ENCODE measurements around the gene LINC00305.

Gene LINC00305

GRCh38 chr18:64148988-64149387 lies at the start of gene LINC00305:
LINC00305 (minus strand) TSS chr18:64149088.
- Histone ChIP-seq H3K9ac (ENCODE audit: low read length) (no peak within 1 kb of the TSS), H3K27me3 (ENCODE audit: control insufficient read depth, insufficient read depth, low read length) (no peaks in the 10 kb centered on the region), H3K36me3 (ENCODE audit: control insufficient read depth, low read depth, low read length) (no peaks in the 10 kb centered on the region), H3K9me3 (ENCODE audit: control insufficient read depth, low read depth, low read length) (no peaks in the 10 kb centered on the region), H3K27ac (ENCODE audit: low read length) (no peak within 1 kb of the TSS), H3K4me3 (ENCODE audit: low read length) (no peak within 1 kb of the TSS), H3K4me1 (ENCODE audit: control insufficient read depth, low read depth, low read length) (no peaks in the 10 kb centered on the region)

DNA sequence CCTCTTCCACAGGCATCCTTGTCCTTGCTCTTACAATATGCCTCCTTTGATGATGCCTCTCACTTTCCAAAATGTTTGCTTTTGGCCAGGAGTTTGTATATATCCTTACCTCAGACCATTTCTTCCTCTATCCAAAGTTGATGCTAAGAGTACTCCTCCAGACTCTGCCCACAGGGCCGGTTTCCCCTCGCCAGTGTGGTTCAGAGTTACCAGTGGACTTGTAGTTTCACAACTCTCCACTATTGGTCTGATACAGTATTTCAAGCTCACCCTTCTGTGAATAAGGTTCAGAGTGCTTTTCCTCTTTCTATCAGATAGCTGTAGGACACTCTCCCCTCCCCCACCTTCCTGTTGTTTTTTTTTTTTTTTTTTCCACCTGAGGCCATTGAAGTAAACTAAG lies 42.2 kb upstream of the LINC00305 start:
- Histone ChIP-seq H3K36me3 (ENCODE audit: control insufficient read depth, low read depth, low read length) (no peaks in the 10 kb centered on the region), H3K27ac (ENCODE audit: low read length) (no peak overlapping the region), H3K4me1 (ENCODE audit: control insufficient read depth, low read depth, low read length) (peaks cover 3% of the 10 kb centered on the region), H3K9me3 (ENCODE audit: control insufficient read depth, low read depth, low read length) (no peaks in the 10 kb centered on the region), H3K27me3 (ENCODE audit: control insufficient read depth, insufficient read depth, low read length) (no peaks in the 10 kb centered on the region), H3K9ac (ENCODE audit: low read length) (no peak overlapping the region), H3K4me3 (ENCODE audit: low read length) (no peak overlapping the region)

DNA sequence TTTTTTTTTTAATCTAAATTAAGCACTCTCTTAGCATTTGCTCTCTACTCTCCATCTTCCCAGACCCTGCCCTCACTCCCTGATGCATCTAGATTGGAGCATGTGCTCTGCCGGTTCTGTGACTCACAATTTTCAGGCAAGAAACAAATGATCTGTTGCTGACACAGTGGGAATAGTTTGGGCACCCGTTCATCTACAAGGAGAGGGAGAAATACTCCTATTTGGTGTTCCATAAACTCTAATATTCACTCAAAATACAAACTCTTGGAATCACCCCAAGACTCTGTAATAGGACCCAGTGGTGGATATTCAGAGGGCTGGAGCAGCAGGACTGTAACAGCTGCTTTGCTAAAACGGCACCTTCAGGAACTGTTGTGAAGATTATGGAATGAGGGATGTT lies 37.1 kb upstream of the LINC00305 start:
- Histone ChIP-seq H3K36me3 (ENCODE audit: control insufficient read depth, low read depth, low read length) (no peaks in the 10 kb centered on the region), H3K27me3 (ENCODE audit: control insufficient read depth, insufficient read depth, low read length) (no peaks in the 10 kb centered on the region), H3K9me3 (ENCODE audit: control insufficient read depth, low read depth, low read length) (no peaks in the 10 kb centered on the region), H3K4me3 (ENCODE audit: low read length) (no peak overlapping the region), H3K4me1 (ENCODE audit: control insufficient read depth, low read depth, low read length) (peaks cover 3% of the 10 kb centered on the region), H3K9ac (ENCODE audit: low read length) (no peak overlapping the region), H3K27ac (ENCODE audit: low read length) (no peak overlapping the region)

- no peak overlapping the region for H3K27ac ChIP-seq (ENCODE audit: low read length)
- no peak overlapping the region for H3K4me3 ChIP-seq (ENCODE audit: low read length)
- no peaks in the 10 kb centered on the region for H3K27me3 ChIP-seq (ENCODE audit: control insufficient read depth, insufficient read depth, low read length)
- no peaks in the 10 kb centered on the region for H3K9me3 ChIP-seq (ENCODE audit: control insufficient read depth, low read depth, low read length)
- peaks cover 3% of the 10 kb centered on the region for H3K4me1 ChIP-seq (ENCODE audit: control insufficient read depth, low read depth, low read length)
- no peak overlapping the region for H3K9ac ChIP-seq (ENCODE audit: low read length)
- H3K36me3 ChIP-seq (ENCODE audit: control insufficient read depth, low read depth, low read length), result no peaks in the 10 kb centered on the region
Observed at GRCh38 chr18:64183665-64184064, 34.8 kb upstream of the LINC00305 start.

- Histone ChIP-seq H3K27ac (ENCODE audit: low read length) (no peak overlapping the region), H3K4me1 (ENCODE audit: control insufficient read depth, low read depth, low read length) (no peaks in the 10 kb centered on the region), H3K27me3 (ENCODE audit: control insufficient read depth, insufficient read depth, low read length) (no peaks in the 10 kb centered on the region), H3K9ac (ENCODE audit: low read length) (no peak overlapping the region), H3K36me3 (ENCODE audit: control insufficient read depth, low read depth, low read length) (no peaks in the 10 kb centered on the region), H3K9me3 (ENCODE audit: control insufficient read depth, low read depth, low read length) (no peaks in the 10 kb centered on the region), H3K4me3 (ENCODE audit: low read length) (no peak overlapping the region)
Observed at GRCh38 chr18:64180617-64181016, 31.7 kb upstream of the LINC00305 start.

GRCh38 chr18:64180171-64180570 lies 31.3 kb upstream of the LINC00305 start:
- H3K27ac ChIP-seq (ENCODE audit: low read length), result no peak overlapping the region
- H3K27me3 ChIP-seq (ENCODE audit: control insufficient read depth, insufficient read depth, low read length), result no peaks in the 10 kb centered on the region
- H3K9ac ChIP-seq (ENCODE audit: low read length), result no peak overlapping the region
- H3K36me3 ChIP-seq (ENCODE audit: control insufficient read depth, low read depth, low read length), result no peaks in the 10 kb centered on the region
- H3K9me3 ChIP-seq (ENCODE audit: control insufficient read depth, low read depth, low read length), result no peaks in the 10 kb centered on the region
- no peak overlapping the region for H3K4me3 ChIP-seq (ENCODE audit: low read length)
- H3K4me1 ChIP-seq (ENCODE audit: control insufficient read depth, low read depth, low read length), result no peaks in the 10 kb centered on the region

DNA sequence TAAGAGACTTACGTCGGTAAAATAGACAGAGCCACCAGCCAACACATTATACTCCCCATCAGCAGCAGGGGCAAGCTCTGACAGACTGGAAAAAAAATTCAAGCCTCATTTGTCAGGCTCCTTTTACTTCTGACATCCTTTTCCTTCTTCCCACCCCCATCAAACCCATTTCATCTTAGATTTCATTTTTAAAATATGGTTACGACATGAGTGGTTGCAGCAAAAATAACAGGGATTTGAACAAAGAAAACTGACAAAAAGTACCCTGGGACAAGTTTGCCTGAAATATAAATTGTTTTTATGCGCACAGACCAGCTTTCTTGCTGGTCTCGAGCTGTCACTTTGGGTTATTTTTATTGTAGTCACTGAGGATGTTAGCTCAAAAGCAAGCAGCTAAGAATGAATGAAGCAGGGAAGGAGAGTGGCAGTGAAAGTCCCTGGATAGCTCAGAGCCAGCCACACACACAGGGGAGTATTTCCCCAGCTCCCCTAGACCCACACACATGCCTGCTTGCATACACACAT lies 30.7 kb upstream of the LINC00305 start:
- no peak overlapping the region for H3K4me3 ChIP-seq (ENCODE audit: low read length)
- no peaks in the 10 kb centered on the region for H3K36me3 ChIP-seq (ENCODE audit: control insufficient read depth, low read depth, low read length)
- H3K9ac ChIP-seq (ENCODE audit: low read length), result no peak overlapping the region
- no peaks in the 10 kb centered on the region for H3K27me3 ChIP-seq (ENCODE audit: control insufficient read depth, insufficient read depth, low read length)
- no peaks in the 10 kb centered on the region for H3K4me1 ChIP-seq (ENCODE audit: control insufficient read depth, low read depth, low read length)
- H3K9me3 ChIP-seq (ENCODE audit: control insufficient read depth, low read depth, low read length), result no peaks in the 10 kb centered on the region
- H3K27ac ChIP-seq (ENCODE audit: low read length), result no peak overlapping the region

DNA sequence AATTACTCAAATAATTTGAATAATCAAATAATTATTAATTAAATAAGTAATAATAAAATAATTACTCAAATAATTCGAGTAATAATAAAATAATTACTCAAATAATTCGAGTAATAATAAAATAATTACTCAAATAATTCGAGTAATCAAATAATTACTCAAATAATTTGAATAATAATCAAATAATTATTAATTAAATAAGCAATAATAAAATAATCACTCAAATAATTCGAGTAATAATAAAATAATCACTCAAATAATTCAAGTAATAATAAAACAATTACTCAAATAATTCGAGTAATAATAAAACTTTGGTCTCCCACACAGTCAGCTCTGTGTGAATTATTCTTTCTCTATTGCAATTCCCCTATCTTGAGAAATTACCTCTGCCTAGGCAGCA lies 30.0 kb upstream of the LINC00305 start:
- Histone ChIP-seq H3K36me3 (ENCODE audit: control insufficient read depth, low read depth, low read length) (no peaks in the 10 kb centered on the region), H3K27ac (ENCODE audit: low read length) (no peak overlapping the region), H3K9ac (ENCODE audit: low read length) (no peak overlapping the region), H3K4me3 (ENCODE audit: low read length) (no peak overlapping the region), H3K4me1 (ENCODE audit: control insufficient read depth, low read depth, low read length) (no peaks in the 10 kb centered on the region), H3K9me3 (ENCODE audit: control insufficient read depth, low read depth, low read length) (no peaks in the 10 kb centered on the region), H3K27me3 (ENCODE audit: control insufficient read depth, insufficient read depth, low read length) (no peaks in the 10 kb centered on the region)

- H3K27ac ChIP-seq (ENCODE audit: low read length), result no peak overlapping the region
- H3K36me3 ChIP-seq (ENCODE audit: control insufficient read depth, low read depth, low read length), result no peaks in the 10 kb centered on the region
Observed at GRCh38 chr18:64175432-64175831, 26.5 kb upstream of the LINC00305 start.

DNA sequence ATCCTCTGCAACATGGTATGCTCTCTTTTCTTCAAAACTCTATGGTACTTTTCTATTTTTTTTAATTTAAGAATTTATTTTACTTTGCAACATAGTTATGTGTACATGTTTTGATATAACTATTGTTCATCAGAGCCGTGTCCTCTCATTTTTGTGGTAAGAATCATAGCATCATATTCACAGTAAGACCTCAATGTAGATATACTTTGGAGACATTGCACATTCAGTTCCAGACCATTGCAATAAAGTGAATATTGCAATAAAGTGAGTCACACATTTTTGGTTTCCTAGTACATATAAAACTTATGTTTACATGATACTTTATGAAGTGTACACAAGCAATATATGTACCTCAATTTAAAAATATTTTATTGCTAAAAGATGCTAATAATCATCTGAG lies 22.7 kb upstream of the LINC00305 start:
- no peak overlapping the region for H3K9ac ChIP-seq (ENCODE audit: low read length)
- H3K27me3 ChIP-seq (ENCODE audit: control insufficient read depth, insufficient read depth, low read length), result no peaks in the 10 kb centered on the region
- H3K9me3 ChIP-seq (ENCODE audit: control insufficient read depth, low read depth, low read length), result no peaks in the 10 kb centered on the region
- H3K4me3 ChIP-seq (ENCODE audit: low read length), result no peak overlapping the region
- H3K4me1 ChIP-seq (ENCODE audit: control insufficient read depth, low read depth, low read length), result peaks cover 17% of the 10 kb centered on the region
- no peaks in the 10 kb centered on the region for H3K36me3 ChIP-seq (ENCODE audit: control insufficient read depth, low read depth, low read length)
- no peak overlapping the region for H3K27ac ChIP-seq (ENCODE audit: low read length)

More at GRCh38 chr18:64175432-64175831, 26.5 kb upstream of the LINC00305 start:
- H3K9me3 ChIP-seq (ENCODE audit: control insufficient read depth, low read depth, low read length), result no peaks in the 10 kb centered on the region
- no peaks in the 10 kb centered on the region for H3K27me3 ChIP-seq (ENCODE audit: control insufficient read depth, insufficient read depth, low read length)
- H3K9ac ChIP-seq (ENCODE audit: low read length), result no peak overlapping the region
- no peaks in the 10 kb centered on the region for H3K4me1 ChIP-seq (ENCODE audit: control insufficient read depth, low read depth, low read length)
- H3K4me3 ChIP-seq (ENCODE audit: low read length), result no peak overlapping the region

GRCh38 chr18:64167408-64167925 lies 18.6 kb upstream of the LINC00305 start:
- no peaks in the 10 kb centered on the region for H3K27me3 ChIP-seq (ENCODE audit: control insufficient read depth, insufficient read depth, low read length)
- peak overlapping the region; percentile 22 for H3K4me3 ChIP-seq (ENCODE audit: low read length)
- no peaks in the 10 kb centered on the region for H3K36me3 ChIP-seq (ENCODE audit: control insufficient read depth, low read depth, low read length)
- H3K9ac ChIP-seq (ENCODE audit: low read length), result no peak overlapping the region
- no peaks in the 10 kb centered on the region for H3K9me3 ChIP-seq (ENCODE audit: control insufficient read depth, low read depth, low read length)
- H3K4me1 ChIP-seq (ENCODE audit: control insufficient read depth, low read depth, low read length), result peaks cover 36% of the 10 kb centered on the region
- peak overlapping the region; percentile 3 for H3K27ac ChIP-seq (ENCODE audit: low read length)

DNA sequence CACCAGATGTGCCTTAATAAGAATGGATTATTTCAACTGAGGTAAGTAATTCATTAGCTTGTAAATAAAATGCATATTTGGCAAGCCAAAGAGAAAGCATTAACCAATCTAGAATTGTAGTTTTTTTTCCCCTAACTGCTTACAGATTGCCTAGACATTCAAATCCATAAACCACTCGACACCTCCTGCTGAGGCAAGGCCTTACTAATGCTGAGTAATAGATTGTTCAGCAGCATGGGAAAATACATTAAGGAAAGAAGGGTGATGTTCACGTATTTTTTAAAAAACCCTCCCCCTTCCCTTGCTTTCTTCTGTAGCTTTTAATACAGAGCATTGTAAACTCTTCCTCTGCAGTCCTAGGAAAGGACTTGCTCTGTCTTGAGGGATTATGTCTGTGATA lies 17.0 kb upstream of the LINC00305 start:
- Histone ChIP-seq H3K36me3 (ENCODE audit: control insufficient read depth, low read depth, low read length) (no peaks in the 10 kb centered on the region), H3K27ac (ENCODE audit: low read length) (no peak overlapping the region), H3K9me3 (ENCODE audit: control insufficient read depth, low read depth, low read length) (no peaks in the 10 kb centered on the region), H3K4me1 (ENCODE audit: control insufficient read depth, low read depth, low read length) (peaks cover 45% of the 10 kb centered on the region), H3K27me3 (ENCODE audit: control insufficient read depth, insufficient read depth, low read length) (no peaks in the 10 kb centered on the region), H3K9ac (ENCODE audit: low read length) (no peak overlapping the region), H3K4me3 (ENCODE audit: low read length) (no peak overlapping the region)
